GM12891 (cell line): Measurements from ENCODE around the gene C19orf33.

Experiments
- PAX5 ChIP-seq: IDR thresholded peaks from 2 replicates; pipeline ENCODE4 v1.6.1; 2011; ENCODE audit warnings: low read length, moderate library complexity, mild to moderate bottlenecking; ENCODE audit not compliant: insufficient read depth, severe bottlenecking
- POLR2A ChIP-seq: IDR thresholded peaks from 2 replicates; pipeline ENCODE4 v1.6.1; 2011; ENCODE audit warnings: low read depth, low read length, control low read depth
- TAF1 ChIP-seq: IDR thresholded peaks from 2 replicates; pipeline ENCODE4 v1.6.1; 2011; ENCODE audit warnings: low read depth, low read length, control low read depth

DNA sequence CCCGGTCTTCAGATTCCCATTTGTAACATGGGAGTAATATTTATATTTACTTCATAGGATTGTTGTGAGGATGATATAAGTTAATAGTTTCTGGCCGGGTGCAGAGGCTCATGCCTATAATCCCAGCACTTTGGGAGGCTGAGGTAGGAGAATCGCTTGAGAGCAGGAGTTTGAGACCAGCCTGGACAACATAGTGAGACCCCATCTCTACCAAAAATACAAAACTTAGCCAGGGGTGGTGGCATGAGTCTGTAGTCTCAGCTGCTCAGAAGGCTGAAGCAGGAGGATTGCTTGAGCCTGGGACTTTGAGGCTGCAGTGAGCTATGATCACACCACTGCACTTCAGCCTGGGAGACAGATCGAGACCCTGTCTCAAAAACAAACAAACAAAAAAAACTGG, 42.8 kb downstream of the C19orf33 start:
- TF ChIP-seq PAX5 (no peak), POLR2A (no peak), TAF1 (no peak)
